ENCODE measurements around the gene CD84. TPM values are rescaled to one million over a fixed set of nuclear protein-coding genes. Genes with fewer than 3 reads are reported as not detected.
"Not testable (repeated sequence)": the region's sequence is repeated elsewhere in the genome, so short reads cannot be mapped to it uniquely, and the experiment has no call there.

Gene CD84
- total RNA-seq, 2 donors from 2014 or later, result 1.2 to 6.7 TPM

DNA sequence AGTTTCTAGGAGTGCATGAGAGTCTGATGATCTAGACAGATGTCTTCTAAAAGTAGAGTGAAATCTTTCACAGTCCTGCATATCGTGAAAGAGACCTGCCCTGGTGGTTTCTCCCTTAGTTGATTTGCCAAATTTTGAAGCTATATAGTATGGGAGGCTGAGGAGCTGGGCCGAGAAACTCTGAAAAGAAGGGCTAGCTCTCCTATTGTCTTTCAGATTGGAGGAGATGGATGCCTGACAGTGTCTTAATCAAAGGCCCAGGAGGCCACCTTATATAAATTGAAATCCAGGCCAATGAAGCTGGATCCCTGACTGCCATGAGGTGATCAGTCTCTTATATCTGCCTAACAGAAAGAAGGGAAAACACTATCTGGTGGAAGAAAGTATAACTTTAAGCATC lies 18.4 kb upstream of the CD84 start:
- WGBS, result 71% methylated on average over 2 of the region's 2 CpGs
- Histone ChIP-seq H3K27me3 (replicated peaks; ENCODE audit: insufficient read depth) (no peaks in the 10 kb centered on the region), H3K9me3 (no peaks in the 10 kb centered on the region), H3K27ac (no peak overlapping the region), H3K4me1 (replicated peaks) (no peaks in the 10 kb centered on the region), H3K36me3 (no peaks in the 10 kb centered on the region), H3K4me3 (no peak overlapping the region)
- no peak for DNase-seq (ENCODE audit: low spot score)
- intact Hi-C loops (cut with DNase I), result no loop called here
- no peak for TF ChIP-seq POLR2A (IDR thresholded peaks at IDR 0.05)
- TF ChIP-seq, protein P1, sequence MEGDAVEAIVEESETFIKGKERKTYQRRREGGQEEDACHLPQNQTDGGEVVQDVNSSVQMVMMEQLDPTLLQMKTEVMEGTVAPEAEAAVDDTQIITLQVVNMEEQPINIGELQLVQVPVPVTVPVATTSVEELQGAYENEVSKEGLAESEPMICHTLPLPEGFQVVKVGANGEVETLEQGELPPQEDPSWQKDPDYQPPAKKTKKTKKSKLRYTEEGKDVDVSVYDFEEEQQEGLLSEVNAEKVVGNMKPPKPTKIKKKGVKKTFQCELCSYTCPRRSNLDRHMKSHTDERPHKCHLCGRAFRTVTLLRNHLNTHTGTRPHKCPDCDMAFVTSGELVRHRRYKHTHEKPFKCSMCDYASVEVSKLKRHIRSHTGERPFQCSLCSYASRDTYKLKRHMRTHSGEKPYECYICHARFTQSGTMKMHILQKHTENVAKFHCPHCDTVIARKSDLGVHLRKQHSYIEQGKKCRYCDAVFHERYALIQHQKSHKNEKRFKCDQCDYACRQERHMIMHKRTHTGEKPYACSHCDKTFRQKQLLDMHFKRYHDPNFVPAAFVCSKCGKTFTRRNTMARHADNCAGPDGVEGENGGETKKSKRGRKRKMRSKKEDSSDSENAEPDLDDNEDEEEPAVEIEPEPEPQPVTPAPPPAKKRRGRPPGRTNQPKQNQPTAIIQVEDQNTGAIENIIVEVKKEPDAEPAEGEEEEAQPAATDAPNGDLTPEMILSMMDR (IDR thresholded peaks at IDR 0.05), result no peak

DNA sequence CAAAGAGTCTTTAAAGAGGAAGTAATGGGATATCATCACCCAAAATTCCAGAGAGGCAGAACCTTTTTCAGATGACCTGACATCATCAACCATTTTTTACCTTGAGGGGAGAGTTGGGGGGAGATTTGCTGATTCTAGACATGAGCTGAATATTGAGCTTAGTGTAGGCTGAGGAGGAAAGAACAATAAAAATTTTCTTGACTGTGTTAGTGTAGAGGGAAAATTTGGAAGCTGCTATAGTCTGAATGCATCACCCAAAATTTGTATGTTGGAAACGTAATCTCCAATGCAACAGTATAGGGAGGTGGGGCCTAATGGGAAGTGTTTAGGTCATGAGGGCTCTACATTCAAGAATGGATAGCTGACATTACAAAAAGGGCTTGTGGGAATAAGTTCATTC lies 17.8 kb upstream of the CD84 start:
- no peaks in the 10 kb centered on the region for H3K27me3 ChIP-seq (replicated peaks; ENCODE audit: insufficient read depth)
- H3K36me3 ChIP-seq, result no peaks in the 10 kb centered on the region
- DNase-seq (ENCODE audit: low spot score), result no peak
- H3K4me1 ChIP-seq (replicated peaks), result no peaks in the 10 kb centered on the region
- no peaks in the 10 kb centered on the region for H3K9me3 ChIP-seq
- intact Hi-C loops (cut with DNase I), result no loop called here
- TF ChIP-seq POLR2A (IDR thresholded peaks at IDR 0.05), result no peak
- TF ChIP-seq, protein P1 (IDR thresholded peaks at IDR 0.05), result no peak
- no peak for TF ChIP-seq POLR2AphosphoS5 (IDR thresholded peaks at IDR 0.05)
- WGBS, result 87% methylated on average over 1 of the region's 1 CpG
- H3K4me3 ChIP-seq, result no peak overlapping the region
- no peak overlapping the region for H3K27ac ChIP-seq

DNA sequence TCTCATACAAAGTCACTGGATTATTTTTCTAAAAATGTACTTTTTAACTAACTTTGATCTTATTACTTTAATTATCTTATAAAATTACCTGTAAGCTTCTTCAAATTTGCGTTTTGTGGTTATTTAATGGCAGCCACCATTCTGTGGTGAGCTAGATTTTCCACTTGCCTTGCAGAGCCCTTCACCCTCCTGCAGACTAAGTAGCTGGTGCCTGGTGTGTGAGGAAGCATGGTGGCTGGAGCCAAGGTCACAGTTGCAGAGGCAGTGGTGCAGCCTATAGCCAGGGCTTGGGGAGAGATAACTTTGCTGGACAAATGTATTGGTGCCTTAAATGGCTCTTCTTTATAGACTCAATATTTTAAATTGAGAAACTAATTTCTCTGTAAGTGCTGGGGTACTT lies 11.2 kb upstream of the CD84 start:
- Histone ChIP-seq H3K4me1 (replicated peaks) (no peaks in the 10 kb centered on the region), H3K36me3 (no peaks in the 10 kb centered on the region), H3K27ac (no peak overlapping the region), H3K27me3 (replicated peaks; ENCODE audit: insufficient read depth) (no peaks in the 10 kb centered on the region), H3K9me3 (no peaks in the 10 kb centered on the region), H3K4me3 (no peak overlapping the region)
- intact Hi-C loops (cut with DNase I), result no loop called here
- TF ChIP-seq POLR2A (IDR thresholded peaks at IDR 0.05), result no peak
- TF ChIP-seq POLR2AphosphoS5 (IDR thresholded peaks at IDR 0.05), result no peak
- TF ChIP-seq, protein P1 (IDR thresholded peaks at IDR 0.05), result no peak
- 85% methylated on average over 1 of the region's 1 CpG for WGBS
- DNase-seq (ENCODE audit: low spot score), result no peak

DNA sequence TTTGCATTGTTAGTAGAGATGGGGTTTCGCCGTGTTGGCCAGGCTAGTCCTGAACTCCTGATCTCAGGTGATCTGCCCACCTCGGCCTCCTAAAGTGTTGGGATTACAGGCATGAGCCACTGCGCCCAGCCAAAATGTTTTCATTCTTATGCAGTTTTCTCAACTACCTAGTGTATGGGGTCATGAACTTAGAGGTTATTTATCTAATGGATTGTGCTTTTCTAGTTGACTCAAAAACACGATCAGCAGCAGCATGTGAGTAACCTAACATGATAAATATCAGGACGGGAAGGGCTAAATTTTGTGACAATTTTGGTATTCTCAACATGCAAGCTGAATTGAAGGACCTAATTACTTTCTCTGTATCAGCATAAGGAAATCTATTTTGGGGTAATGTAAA lies 9.2 kb upstream of the CD84 start:
- no peak overlapping the region for H3K4me3 ChIP-seq
- no peaks in the 10 kb centered on the region for H3K9me3 ChIP-seq
- whole genome bisulfite sequencing, result 71% methylated on average over 6 of the region's 6 CpGs
- DNase-seq (ENCODE audit: low spot score), result no peak
- H3K4me1 ChIP-seq (replicated peaks), result no peaks in the 10 kb centered on the region
- no peak overlapping the region for H3K27ac ChIP-seq
- TF ChIP-seq, protein P1 (IDR thresholded peaks at IDR 0.05), result no peak
- TF ChIP-seq POLR2AphosphoS5 (IDR thresholded peaks at IDR 0.05), result no peak
- TF ChIP-seq POLR2A (IDR thresholded peaks at IDR 0.05), result no peak
- no peaks in the 10 kb centered on the region for H3K27me3 ChIP-seq (replicated peaks; ENCODE audit: insufficient read depth)
- intact Hi-C loops (cut with DNase I), result no loop called here
- no peaks in the 10 kb centered on the region for H3K36me3 ChIP-seq

DNA sequence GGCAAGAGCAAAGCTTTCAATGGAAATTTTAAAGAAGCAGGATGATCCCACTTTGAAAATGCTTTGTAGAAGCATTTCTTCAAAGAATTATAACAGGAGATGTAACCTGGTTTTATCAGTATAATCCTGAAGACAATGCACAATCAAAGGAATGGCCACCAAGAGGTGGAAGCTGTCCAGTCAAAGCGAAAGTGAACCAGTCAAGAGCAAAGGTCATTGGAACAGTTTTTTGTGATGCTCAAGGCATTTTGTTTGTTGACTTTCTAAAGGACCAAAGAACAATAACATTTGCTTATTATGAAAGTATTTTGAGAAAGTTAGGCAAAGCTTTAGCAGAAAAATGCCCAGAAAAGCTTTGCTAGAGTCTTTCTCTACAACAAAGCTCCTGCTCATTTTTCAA lies 5.5 kb upstream of the CD84 start:
- intact Hi-C loops (cut with DNase I), result no loop called here
- DNase-seq (ENCODE audit: low spot score), result no peak
- Histone ChIP-seq H3K4me3 (no peak overlapping the region), H3K27ac (no peak overlapping the region), H3K36me3 (no peaks in the 10 kb centered on the region), H3K27me3 (replicated peaks; ENCODE audit: insufficient read depth) (no peaks in the 10 kb centered on the region), H3K4me1 (replicated peaks) (no peaks in the 10 kb centered on the region), H3K9me3 (no peaks in the 10 kb centered on the region)
- TF ChIP-seq POLR2AphosphoS5 (IDR thresholded peaks at IDR 0.05) (no peak), POLR2A (IDR thresholded peaks at IDR 0.05) (no peak)
- TF ChIP-seq, protein P1 (IDR thresholded peaks at IDR 0.05), result no peak
- WGBS, result 81% methylated on average over 1 of the region's 1 CpG

DNA sequence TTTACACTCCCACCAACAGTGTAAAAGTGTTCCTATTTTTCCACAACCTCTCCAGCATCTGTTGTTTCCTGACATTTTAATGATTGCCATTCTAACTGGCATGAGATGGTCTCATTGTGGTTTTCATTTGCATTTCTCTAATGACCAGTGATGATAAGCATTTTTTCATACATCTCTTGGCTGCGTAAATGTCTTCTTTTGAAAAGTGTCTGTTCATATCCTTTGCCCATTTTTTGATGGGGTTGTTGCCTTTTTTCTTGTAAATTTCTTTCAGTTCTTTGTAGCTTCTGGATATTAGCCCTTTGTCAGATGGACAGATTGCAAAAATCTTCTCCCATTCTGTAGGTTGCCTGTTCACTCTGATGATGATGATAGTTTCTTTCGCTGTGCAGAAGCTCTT lies 3.7 kb upstream of the CD84 start:
- H3K4me1 ChIP-seq (replicated peaks); DNase-seq (ENCODE audit: low spot score); H3K27me3 ChIP-seq (replicated peaks; ENCODE audit: insufficient read depth); H3K27ac ChIP-seq; H3K36me3 ChIP-seq; H3K4me3 ChIP-seq; intact Hi-C loops (cut with DNase I); H3K9me3 ChIP-seq: not testable (repeated sequence)
- 95% methylated on average over 2 of the region's 2 CpGs for WGBS

Measured in prostate gland (tissue), 2 donors.